RWPE1 (cell line): Measurements from ENCODE around the gene PIK3R4.

Experiments used
- CTCF ChIA-PET: fragments of 350-600 bp; sonication (Branson Sonifier 250); formaldehyde crosslinking; extraction: SDS; loops from one replicate; lab custom pipeline; 2021; lab: Yijun Ruan, JAX
- POLR2A ChIA-PET: fragments of 400-600 bp; formaldehyde crosslinking; extraction: SDS; loops from one replicate; lab custom pipeline; 2020; ENCODE audit warnings: antibody characterized with exemption; ENCODE audit not compliant: low non-redundant PET; lab: Yijun Ruan, JAX
- DNase-seq: peaks from one replicate; pipeline ENCODE4 v3.0.0; 2012; ENCODE audit warnings: low spot score
- H3K27ac ChIP-seq: fragments of 450-650 bp; 2 replicates; pipeline ENCODE4 v1.5.1; 2017
- TF ChIP-seq, protein P1 (sequence below): fragments of 450-650 bp; conservative IDR thresholded peaks from 2 replicates; pipeline ENCODE4 v1.5.1; 2017; ENCODE audit warnings: low read depth, mild to moderate bottlenecking

The PIK3R4 gene

DNA sequence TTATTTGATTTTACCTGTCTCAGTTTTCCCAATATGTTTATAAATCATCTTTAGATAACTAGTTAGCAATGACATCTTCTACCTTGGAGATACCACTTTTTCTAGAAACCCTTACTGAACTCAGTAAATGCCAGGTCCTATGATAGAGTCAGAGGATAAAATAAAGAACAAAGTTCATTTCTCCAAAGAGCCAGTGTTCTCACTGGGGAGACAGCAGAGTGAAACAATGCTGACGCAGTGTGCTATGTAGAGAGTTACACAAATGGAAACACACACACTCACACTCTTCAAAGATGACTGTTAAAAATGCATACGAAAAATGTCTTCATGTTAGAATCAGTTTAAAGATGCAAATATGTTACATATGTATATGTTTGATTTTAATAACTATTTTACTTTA is 111.3 kb downstream of the PIK3R4 start:
- ChIA-PET POLR2A (no interaction called here), CTCF (interaction anchor here (0.6 kb wide), 1 partner anchor 256 kb away, joined by 3 read pairs; no protein-coding TSS in a partner anchor)
- TF ChIP-seq, protein P1, sequence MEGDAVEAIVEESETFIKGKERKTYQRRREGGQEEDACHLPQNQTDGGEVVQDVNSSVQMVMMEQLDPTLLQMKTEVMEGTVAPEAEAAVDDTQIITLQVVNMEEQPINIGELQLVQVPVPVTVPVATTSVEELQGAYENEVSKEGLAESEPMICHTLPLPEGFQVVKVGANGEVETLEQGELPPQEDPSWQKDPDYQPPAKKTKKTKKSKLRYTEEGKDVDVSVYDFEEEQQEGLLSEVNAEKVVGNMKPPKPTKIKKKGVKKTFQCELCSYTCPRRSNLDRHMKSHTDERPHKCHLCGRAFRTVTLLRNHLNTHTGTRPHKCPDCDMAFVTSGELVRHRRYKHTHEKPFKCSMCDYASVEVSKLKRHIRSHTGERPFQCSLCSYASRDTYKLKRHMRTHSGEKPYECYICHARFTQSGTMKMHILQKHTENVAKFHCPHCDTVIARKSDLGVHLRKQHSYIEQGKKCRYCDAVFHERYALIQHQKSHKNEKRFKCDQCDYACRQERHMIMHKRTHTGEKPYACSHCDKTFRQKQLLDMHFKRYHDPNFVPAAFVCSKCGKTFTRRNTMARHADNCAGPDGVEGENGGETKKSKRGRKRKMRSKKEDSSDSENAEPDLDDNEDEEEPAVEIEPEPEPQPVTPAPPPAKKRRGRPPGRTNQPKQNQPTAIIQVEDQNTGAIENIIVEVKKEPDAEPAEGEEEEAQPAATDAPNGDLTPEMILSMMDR = no peak
- DNase-seq = no peak
- H3K27ac ChIP-seq = no peak overlapping the region
